ENCODE data around the gene TMEM37.

The TMEM37 gene

GRCh38 chr2:119481501-119482455 is 50.1 kb downstream of the TMEM37 start:
- no peak for DNase-seq

- no peak for DNase-seq
These were observed 51.1 kb downstream of the TMEM37 start for GRCh38 chr2:119482481-119483394.

- no peak for DNase-seq
These were observed 51.7 kb downstream of the TMEM37 start for GRCh38 chr2:119483395-119483753.

- no peak for DNase-seq
These were observed 52.5 kb downstream of the TMEM37 start for GRCh38 chr2:119483896-119484718.

- no peak for DNase-seq
These were observed 53.2 kb downstream of the TMEM37 start for GRCh38 chr2:119484834-119485233.

- no peak for DNase-seq
These were observed 53.9 kb downstream of the TMEM37 start for GRCh38 chr2:119485336-119486110.

GRCh38 chr2:119486196-119486827 is 54.7 kb downstream of the TMEM37 start:
- no peak for DNase-seq

- DNase-seq = no peak
These were observed 55.2 kb downstream of the TMEM37 start for GRCh38 chr2:119486886-119487285.

GRCh38 chr2:119487434-119488244 is 56.0 kb downstream of the TMEM37 start:
- DNase-seq = no peak

All from DMS 273 treated with DMSO at 0.1 percent for 48 hours (cell line).